Right kidney (tissue), 1 donor: Measurements from ENCODE around the gene UVSSA.
A peak's percentile ranks its signal among the peaks of the same experiment; 100 is the strongest.

Experiments used
- DNase-seq: peaks from one replicate; pipeline ENCODE4 v3.0.0-alpha.2; 2016

The UVSSA gene

GRCh38 chr4:1395941-1396805, 49.2 kb downstream of the UVSSA start:
- DNase-seq, result no peak

- no peak for DNase-seq
These were observed 49.9 kb downstream of the UVSSA start for GRCh38 chr4:1396806-1397455.

GRCh38 chr4:1398681-1399507, 51.9 kb downstream of the UVSSA start:
- DNase-seq, result no peak

GRCh38 chr4:1399508-1400190, 52.6 kb downstream of the UVSSA start:
- DNase-seq, result no peak

GRCh38 chr4:1400191-1400805, 53.3 kb downstream of the UVSSA start:
- no peak for DNase-seq

DNA sequence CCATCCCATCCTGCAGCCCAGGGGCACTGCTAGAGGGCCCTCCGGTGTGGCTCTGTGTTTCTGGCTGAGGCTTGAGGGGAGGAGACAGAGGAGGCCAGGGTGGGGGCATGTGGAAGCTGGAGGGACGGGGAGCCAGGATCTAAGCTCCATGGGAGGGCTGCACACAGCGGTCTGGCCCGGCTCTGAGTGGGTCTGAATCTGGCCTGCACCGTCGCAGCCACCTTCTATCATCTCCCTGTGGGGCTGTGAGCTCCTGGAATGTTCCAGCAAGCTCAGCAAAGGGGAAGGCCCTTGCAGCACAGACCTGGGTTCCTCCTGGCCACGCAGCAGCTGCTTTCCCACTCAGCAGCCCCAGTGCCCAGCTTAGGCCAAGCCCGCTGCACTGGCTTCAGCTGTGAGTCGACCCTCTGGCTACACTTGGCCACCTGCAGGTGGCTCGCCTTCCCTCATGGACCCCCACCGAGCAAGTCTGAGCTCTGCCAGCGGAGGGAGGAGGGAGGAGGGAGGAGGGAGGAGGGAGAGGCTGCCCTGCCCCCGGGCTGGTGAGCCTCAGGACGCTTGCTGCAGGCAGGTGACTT, 53.9 kb downstream of the UVSSA start:
- DNase-seq, result no peak

DNA sequence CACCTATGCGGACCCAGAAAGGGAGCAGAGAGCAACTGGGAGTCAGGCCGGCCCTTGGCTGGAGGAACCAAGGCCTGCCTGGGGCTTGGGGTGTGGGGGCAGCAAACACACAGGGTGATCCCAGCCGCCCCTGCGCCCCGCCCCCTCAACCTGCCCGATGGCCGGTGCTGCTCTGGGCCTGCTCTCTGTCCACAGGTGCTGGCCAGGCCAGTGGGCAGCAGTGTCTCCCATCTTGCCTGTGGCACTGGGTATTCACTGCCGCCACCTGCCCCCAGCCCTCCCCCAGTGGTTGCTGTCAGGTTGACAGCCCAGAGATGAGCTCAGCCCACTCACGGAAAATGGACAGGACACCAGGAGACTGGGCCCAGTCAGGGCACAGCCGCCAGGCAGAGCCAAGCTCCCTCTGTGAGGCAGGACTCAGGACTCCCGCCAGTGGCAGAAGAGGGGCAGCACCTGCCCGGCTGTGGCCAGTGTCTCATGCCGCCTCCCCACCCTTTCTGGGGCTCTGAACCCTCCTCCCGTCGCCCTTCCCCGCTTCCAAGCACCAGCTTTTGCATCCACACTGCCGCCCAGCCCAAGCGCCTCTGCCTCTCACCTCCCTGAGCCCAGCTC, 54.5 kb downstream of the UVSSA start:
- DNase-seq, result no peak

- DNase-seq, result no peak
These were observed 55.1 kb downstream of the UVSSA start for GRCh38 chr4:1402021-1402515.

DNA sequence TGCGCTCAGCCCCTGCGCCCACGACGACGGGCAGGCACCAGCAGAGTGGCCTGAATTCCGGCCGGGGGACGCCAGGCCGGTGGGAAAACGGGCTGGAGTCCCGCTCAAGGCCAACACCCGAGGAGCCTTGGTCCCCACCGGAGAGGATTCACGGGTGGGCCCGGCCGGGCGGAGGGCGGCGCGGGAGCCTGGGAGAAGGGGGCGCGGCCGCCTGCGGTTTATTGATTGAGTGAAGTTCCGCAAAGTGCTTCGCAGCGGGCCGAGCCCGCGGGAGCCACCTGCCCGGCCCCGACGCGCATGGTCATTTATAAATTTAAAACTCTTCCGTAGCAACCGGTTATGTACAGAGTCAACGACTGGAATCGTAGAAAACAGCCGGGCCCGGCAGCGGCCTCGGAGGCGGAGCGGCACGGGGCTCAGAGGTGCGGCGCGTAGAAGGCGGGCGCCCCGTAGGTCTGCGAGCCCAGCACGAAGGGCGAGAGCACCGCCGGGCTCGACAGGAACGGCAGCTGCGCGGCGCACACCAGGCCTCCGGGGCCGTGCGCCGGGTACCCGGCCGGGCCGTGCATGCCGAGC, 55.6 kb downstream of the UVSSA start:
- DNase-seq, result peak; percentile 40

DNA sequence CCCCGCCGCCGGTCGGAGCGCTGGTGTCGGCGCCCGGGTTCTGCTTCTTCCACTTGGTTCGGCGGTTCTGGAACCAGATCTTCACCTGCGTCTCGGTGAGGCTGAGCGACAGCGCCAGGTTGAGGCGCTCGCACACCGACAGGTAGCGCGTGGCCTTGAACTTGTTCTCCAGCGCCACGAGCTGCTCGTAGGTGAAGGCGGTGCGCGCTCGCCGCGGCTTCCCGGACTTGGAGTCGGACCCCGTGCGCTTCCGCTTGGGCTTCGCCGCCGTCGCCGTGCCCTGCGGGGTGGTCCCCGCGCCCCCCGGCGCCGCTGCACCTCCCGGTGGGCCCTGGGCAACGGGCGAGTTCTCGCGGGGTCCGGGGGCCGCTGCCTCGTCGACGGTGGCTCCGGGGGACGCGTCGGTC, 56.2 kb downstream of the UVSSA start:
- no peak for DNase-seq

GRCh38 chr4:1403591-1404572, 56.9 kb downstream of the UVSSA start:
- DNase-seq, result peak; percentile 31

DNA sequence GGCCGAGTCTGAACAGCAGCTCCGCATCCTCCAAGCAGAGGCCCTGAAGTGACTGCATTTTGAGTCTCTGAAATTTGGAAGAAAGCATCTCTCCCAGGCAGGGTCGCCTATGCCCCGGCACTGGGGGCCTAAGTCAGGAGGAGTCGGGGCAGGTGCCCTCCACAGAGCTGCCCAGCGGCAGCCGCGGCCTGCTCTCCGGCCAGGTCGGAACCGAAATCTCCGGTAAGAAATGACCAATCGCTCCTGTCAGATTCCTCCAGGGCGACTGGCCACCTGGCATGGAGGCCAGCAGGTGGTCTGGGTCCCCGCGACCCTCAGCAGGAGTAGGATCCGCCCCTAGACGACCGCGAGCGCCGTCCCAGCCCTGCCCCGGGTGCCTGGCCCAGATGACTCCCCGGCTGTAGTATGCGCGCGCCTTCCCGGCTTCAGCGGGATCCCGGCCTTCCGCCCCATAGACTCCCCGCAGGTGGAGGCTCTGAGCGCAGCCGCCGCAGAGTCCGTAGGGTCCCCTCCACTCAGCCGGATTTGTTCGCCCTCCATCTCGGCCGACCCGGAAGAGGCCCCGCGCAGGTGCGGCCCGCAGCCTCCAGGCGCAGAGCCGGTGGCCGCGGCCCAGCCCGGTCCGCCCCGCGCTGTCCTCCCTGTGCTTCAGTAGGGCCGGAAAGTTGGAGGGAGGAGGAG, 57.7 kb downstream of the UVSSA start:
- no peak for DNase-seq

GRCh38 chr4:1405254-1405635, 58.2 kb downstream of the UVSSA start:
- DNase-seq, result no peak

- DNase-seq, result peak; percentile 39
These were observed 58.8 kb downstream of the UVSSA start for GRCh38 chr4:1405636-1406393.

- DNase-seq, result peak; percentile 45
These were observed 59.5 kb downstream of the UVSSA start, which contains the start of gene NKX1-1 for GRCh38 chr4:1406394-1406980. Gene NKX1-1 (minus strand): TSS chr4:1406442. CDS start chr4:1406442, 0 bp downstream.

DNA sequence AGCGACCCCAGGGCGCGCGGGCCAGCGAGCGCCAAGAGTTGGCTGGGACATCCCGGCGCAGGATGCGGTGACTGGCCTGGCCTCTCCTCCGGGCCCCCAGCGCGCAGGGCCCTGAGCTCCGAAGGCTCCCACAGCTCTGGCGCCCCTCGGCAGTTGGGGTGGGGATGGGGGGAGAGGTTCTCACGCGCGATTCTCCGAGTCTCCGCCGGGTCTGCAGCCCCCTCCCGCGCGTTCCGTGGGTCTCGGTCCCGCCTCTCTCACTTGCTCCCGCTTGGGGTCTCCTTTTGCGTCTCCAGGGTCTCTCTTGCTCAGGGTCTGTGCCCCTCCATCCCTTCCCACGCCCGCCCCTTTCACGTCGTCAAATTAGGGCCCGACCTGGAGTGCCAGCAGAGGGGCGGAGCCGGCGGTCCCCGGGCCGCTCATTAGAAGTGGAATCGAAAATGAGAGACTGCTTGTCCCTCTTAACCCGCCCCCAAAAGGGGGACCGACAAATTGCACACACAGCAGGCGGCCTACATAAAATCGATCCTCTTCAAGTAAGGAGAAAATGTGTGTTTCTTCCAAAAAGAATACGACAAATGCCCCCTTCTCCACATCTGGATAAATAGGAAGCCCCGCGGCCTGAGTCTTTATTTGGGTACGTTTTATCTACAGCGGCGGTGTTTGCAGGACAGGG, 60.1 kb downstream of the UVSSA start:
- DNase-seq, result no peak
